HEK293 (cell line): Measurements from ENCODE around the gene TMEM229B.

Experiments used
- CTCF ChIA-PET: fragments of 350-600 bp; formaldehyde crosslinking; extraction: SDS; loops from one replicate; lab custom pipeline; 2021; ENCODE audit warnings: antibody characterized with exemption; lab: Yijun Ruan, JAX
- POLR2A ChIA-PET: fragments of 300-600 bp; formaldehyde crosslinking; extraction: SDS; loops from one replicate; lab custom pipeline; 2020; ENCODE audit warnings: antibody characterized with exemption, inconsistent platforms; lab: Yijun Ruan, JAX
- H3K27ac ChIP-seq: fragments of 200-500 bp; sonication (Bioruptor generic); 2 replicates; pipeline ENCODE4 v1.5.1; 2014; ENCODE audit warnings: low read depth, low read length, control low read depth, inconsistent platforms; ENCODE audit errors: extremely low read depth
- H3K36me3 ChIP-seq, 2 experiments: fragments of 200-500 bp in 1 of 2; sonication (Bioruptor generic) in 1 of 2; 1 replicate in 1 of 2; 2 replicates in 1 of 2; pipeline ENCODE4 v1.5.1; 2014 to 2017; ENCODE audit warnings: inconsistent platforms in 2 of 2, low read length in 2 of 2; ENCODE audit not compliant: control insufficient read depth in 2 of 2, insufficient read depth in 1 of 2
- H3K4me1 ChIP-seq: fragments of 200-500 bp; sonication (Bioruptor generic); 2 replicates; pipeline ENCODE4 v1.5.1; 2014; ENCODE audit warnings: mild to moderate bottlenecking, low read length, inconsistent platforms; ENCODE audit not compliant: control insufficient read depth, insufficient read depth
- H3K4me3 ChIP-seq: 2 replicates; pipeline ENCODE4 v1.5.1; 2011; ENCODE audit warnings: low read depth, mild to moderate bottlenecking, control low read depth, low read length, moderate library complexity
- H3K9me3 ChIP-seq: fragments of 200-500 bp; sonication (Bioruptor generic); 2 replicates; pipeline ENCODE4 v1.5.1; 2014; ENCODE audit warnings: low read depth, low read length, inconsistent platforms; ENCODE audit not compliant: control insufficient read depth, insufficient read depth
- KLF16 ChIP-seq: fragments of 450-650 bp; formaldehyde crosslinking; IDR thresholded peaks from 2 replicates; pipeline ENCODE4 v1.5.1; 2017; ENCODE audit warnings: missing biosample characterization, missing genetic modification characterization
- MYNN ChIP-seq: fragments of 450-650 bp; formaldehyde crosslinking; IDR thresholded peaks from 2 replicates; pipeline ENCODE4 v1.5.1; 2016; ENCODE audit warnings: missing biosample characterization, missing genetic modification characterization, borderline replicate concordance
- YY2 ChIP-seq: fragments of 450-650 bp; formaldehyde crosslinking; IDR thresholded peaks from 2 replicates; pipeline ENCODE4 v1.5.1; 2016; ENCODE audit warnings: missing biosample characterization, missing genetic modification characterization
- ZNF112 ChIP-seq: fragments of 450-650 bp; formaldehyde crosslinking; IDR thresholded peaks from 2 replicates; pipeline ENCODE4 v1.5.0; 2017; ENCODE audit warnings: missing biosample characterization, missing genetic modification characterization
- ZNF140 ChIP-seq: fragments of 450-650 bp; formaldehyde crosslinking; IDR thresholded peaks from 2 replicates; pipeline ENCODE4 v1.5.1; 2016; ENCODE audit warnings: missing biosample characterization, missing genetic modification characterization
- ZNF221 ChIP-seq: fragments of 450-650 bp; formaldehyde crosslinking; IDR thresholded peaks from 2 replicates; pipeline ENCODE4 v1.5.1; 2017; ENCODE audit warnings: missing biosample characterization, missing genetic modification characterization, borderline replicate concordance
- ZNF292 ChIP-seq: fragments of 450-650 bp; formaldehyde crosslinking; IDR thresholded peaks from 2 replicates; pipeline ENCODE4 v1.5.1; 2016; ENCODE audit warnings: low read depth, missing biosample characterization, missing genetic modification characterization, borderline replicate concordance
- ZNF501 ChIP-seq: fragments of 450-650 bp; formaldehyde crosslinking; IDR thresholded peaks from 2 replicates; pipeline ENCODE4 v1.5.1; 2016; ENCODE audit warnings: missing biosample characterization, missing genetic modification characterization
- ZNF514 ChIP-seq: fragments of 450-650 bp; formaldehyde crosslinking; IDR thresholded peaks from 2 replicates; pipeline ENCODE4 v1.5.1; 2016; ENCODE audit warnings: missing biosample characterization, missing genetic modification characterization
- ZNF555 ChIP-seq: fragments of 450-650 bp; formaldehyde crosslinking; conservative IDR thresholded peaks from 2 replicates; pipeline ENCODE4 v1.5.1; 2017; ENCODE audit warnings: missing biosample characterization, mild to moderate bottlenecking, missing genetic modification characterization, inconsistent platforms
- ZNF561 ChIP-seq: fragments of 450-650 bp; IDR thresholded peaks from 2 replicates; pipeline ENCODE4 v1.5.1; 2018; ENCODE audit warnings: missing biosample characterization, missing genetic modification characterization, borderline replicate concordance
- ZNF585B ChIP-seq: fragments of 450-650 bp; formaldehyde crosslinking; IDR thresholded peaks from 2 replicates; pipeline ENCODE4 v1.5.1; 2016; ENCODE audit warnings: missing biosample characterization, missing genetic modification characterization
- ZNF626 ChIP-seq: fragments of 450-650 bp; sonication (Bioruptor Pico); formaldehyde crosslinking; IDR thresholded peaks from 2 replicates; pipeline ENCODE4 v1.5.1; 2018; ENCODE audit warnings: missing biosample characterization, missing genetic modification characterization, inconsistent platforms
- TF ChIP-seq, protein P1 (sequence below): fragments of 450-650 bp; formaldehyde crosslinking; IDR thresholded peaks from 2 replicates; pipeline ENCODE4 v1.5.1; 2016; ENCODE audit warnings: missing biosample characterization, missing genetic modification characterization, low read depth
- TF ChIP-seq, protein P2 (sequence below): fragments of 450-650 bp; formaldehyde crosslinking; conservative IDR thresholded peaks from 2 replicates; pipeline ENCODE4 v1.5.1; 2016; ENCODE audit warnings: low read depth, missing biosample characterization, missing genetic modification characterization
- TF ChIP-seq, protein P3 (sequence below): sonication (generic); formaldehyde crosslinking; IDR thresholded peaks from 2 replicates; pipeline ENCODE4 v1.8.1; 2022; ENCODE audit warnings: mild to moderate bottlenecking, moderate library complexity, missing genetic modification reagents
- TF ChIP-seq, protein P4 (sequence below): fragments of 450-650 bp; formaldehyde crosslinking; IDR thresholded peaks from 2 replicates; pipeline ENCODE4 v1.5.1; 2016; ENCODE audit warnings: missing biosample characterization, missing genetic modification characterization
- TF ChIP-seq, protein P5 (sequence below): fragments of 450-650 bp; formaldehyde crosslinking; IDR thresholded peaks from 2 replicates; pipeline ENCODE4 v1.5.1; 2016; ENCODE audit warnings: missing biosample characterization, missing genetic modification characterization
- TF ChIP-seq, protein P6 (sequence below): fragments of 450-650 bp; formaldehyde crosslinking; IDR thresholded peaks from 2 replicates; pipeline ENCODE4 v1.5.1; 2016; ENCODE audit warnings: missing biosample characterization, missing genetic modification characterization

TMEM229B gene

DNA sequence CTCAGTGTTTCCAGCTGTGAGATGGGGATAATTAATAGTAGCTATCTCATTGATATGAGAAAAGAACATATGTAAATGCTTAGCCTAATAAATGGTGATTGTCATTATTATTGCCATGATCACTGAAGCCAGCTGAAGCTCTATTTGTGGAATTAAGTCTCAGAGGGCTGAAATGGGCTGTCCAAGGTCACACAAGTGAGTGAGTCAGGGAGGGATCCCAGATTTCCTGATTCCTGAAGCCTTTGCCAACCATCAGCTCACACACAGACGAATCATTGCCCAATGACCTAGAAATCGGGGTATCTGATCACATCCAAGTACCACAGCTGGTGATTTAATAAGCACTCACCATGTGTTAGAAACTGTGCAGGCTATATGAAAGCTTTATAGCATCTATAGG, 21.6 kb upstream of the TMEM229B start (continued):
- no peak for TF ChIP-seq ZNF501 (tag by site-specific recombination)
- no peak for TF ChIP-seq ZNF292 (tag by site-specific recombination)

DNA sequence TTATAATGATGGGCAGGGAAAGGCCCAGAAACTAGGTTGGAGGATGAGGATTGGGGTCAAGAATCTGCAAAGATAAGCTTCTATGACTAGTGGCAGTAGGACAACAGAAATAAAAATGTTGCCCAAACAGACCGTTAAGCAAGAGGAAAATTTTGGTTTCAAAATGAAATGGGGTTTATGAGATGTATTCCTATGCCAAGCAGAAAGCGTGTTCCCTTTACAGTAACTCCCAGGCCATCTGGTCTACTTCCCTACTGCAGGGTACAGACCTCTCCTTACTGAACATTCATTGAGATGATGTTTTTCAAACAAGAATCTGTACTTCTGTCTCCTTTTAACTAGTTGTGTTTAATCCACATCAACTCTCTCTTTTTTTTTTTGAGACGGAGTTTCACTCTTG, 20.4 kb upstream of the TMEM229B start:
- CTCF ChIA-PET: interaction anchor here (0.6 to 2.0 kb wide), 2 partner anchors 12 to 17 kb away, joined by 4 to 6 read pairs; no protein-coding TSS in a partner anchor
- Histone ChIP-seq H3K4me3 (no peak overlapping the region), H3K4me1 (no peaks in the 10 kb centered on the region), H3K27ac (no peak overlapping the region), H3K9me3 (no peaks in the 10 kb centered on the region), H3K36me3 (no peaks in the 10 kb centered on the region)
- POLR2A ChIA-PET: no interaction called here
- TF ChIP-seq ZNF561 (no peak), ZNF112 (tag by site-specific recombination) (no peak), MYNN (tag by site-specific recombination) (no peak), ZNF555 (tag by site-specific recombination) (no peak), KLF16 (tag by site-specific recombination) (no peak), ZNF221 (tag by site-specific recombination) (no peak), ZNF514 (tag by site-specific recombination) (no peak), ZNF140 (tag by site-specific recombination) (no peak), ZNF626 (no peak), YY2 (tag by site-specific recombination) (no peak), ZNF585B (tag by site-specific recombination) (no peak)
- TF ChIP-seq, protein P1, sequence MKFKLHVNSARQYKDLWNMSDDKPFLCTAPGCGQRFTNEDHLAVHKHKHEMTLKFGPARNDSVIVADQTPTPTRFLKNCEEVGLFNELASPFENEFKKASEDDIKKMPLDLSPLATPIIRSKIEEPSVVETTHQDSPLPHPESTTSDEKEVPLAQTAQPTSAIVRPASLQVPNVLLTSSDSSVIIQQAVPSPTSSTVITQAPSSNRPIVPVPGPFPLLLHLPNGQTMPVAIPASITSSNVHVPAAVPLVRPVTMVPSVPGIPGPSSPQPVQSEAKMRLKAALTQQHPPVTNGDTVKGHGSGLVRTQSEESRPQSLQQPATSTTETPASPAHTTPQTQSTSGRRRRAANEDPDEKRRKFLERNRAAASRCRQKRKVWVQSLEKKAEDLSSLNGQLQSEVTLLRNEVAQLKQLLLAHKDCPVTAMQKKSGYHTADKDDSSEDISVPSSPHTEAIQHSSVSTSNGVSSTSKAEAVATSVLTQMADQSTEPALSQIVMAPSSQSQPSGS (tag by site-specific recombination): no peak
- TF ChIP-seq, protein P2, sequence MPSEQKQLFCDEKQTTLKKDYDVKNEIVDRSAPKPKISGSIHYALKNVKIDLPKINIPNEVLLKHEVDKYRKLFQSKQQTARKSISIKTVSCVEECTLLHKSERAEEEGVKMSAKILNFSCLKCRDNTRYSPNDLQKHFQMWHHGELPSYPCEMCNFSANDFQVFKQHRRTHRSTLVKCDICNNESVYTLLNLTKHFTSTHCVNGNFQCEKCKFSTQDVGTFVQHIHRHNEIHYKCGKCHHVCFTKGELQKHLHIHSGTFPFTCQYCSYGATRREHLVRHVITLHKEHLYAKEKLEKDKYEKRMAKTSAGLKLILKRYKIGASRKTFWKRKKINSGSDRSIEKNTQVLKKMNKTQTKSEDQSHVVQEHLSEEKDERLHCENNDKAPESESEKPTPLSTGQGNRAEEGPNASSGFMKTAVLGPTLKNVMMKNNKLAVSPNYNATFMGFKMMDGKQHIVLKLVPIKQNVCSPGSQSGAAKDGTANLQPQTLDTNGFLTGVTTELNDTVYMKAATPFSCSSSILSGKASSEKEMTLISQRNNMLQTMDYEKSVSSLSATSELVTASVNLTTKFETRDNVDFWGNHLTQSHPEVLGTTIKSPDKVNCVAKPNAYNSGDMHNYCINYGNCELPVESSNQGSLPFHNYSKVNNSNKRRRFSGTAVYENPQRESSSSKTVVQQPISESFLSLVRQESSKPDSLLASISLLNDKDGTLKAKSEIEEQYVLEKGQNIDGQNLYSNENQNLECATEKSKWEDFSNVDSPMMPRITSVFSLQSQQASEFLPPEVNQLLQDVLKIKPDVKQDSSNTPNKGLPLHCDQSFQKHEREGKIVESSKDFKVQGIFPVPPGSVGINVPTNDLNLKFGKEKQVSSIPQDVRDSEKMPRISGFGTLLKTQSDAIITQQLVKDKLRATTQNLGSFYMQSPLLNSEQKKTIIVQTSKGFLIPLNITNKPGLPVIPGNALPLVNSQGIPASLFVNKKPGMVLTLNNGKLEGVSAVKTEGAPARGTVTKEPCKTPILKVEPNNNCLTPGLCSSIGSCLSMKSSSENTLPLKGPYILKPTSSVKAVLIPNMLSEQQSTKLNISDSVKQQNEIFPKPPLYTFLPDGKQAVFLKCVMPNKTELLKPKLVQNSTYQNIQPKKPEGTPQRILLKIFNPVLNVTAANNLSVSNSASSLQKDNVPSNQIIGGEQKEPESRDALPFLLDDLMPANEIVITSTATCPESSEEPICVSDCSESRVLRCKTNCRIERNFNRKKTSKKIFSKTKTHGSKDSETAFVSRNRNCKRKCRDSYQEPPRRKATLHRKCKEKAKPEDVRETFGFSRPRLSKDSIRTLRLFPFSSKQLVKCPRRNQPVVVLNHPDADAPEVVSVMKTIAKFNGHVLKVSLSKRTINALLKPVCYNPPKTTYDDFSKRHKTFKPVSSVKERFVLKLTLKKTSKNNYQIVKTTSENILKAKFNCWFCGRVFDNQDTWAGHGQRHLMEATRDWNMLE (tag by site-specific recombination): no peak
- TF ChIP-seq, protein P3, sequence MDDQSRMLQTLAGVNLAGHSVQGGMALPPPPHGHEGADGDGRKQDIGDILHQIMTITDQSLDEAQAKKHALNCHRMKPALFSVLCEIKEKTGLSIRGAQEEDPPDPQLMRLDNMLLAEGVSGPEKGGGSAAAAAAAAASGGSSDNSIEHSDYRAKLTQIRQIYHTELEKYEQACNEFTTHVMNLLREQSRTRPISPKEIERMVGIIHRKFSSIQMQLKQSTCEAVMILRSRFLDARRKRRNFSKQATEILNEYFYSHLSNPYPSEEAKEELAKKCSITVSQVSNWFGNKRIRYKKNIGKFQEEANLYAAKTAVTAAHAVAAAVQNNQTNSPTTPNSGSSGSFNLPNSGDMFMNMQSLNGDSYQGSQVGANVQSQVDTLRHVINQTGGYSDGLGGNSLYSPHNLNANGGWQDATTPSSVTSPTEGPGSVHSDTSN (CRISPR knock-in tag): no peak
- TF ChIP-seq, protein P4, sequence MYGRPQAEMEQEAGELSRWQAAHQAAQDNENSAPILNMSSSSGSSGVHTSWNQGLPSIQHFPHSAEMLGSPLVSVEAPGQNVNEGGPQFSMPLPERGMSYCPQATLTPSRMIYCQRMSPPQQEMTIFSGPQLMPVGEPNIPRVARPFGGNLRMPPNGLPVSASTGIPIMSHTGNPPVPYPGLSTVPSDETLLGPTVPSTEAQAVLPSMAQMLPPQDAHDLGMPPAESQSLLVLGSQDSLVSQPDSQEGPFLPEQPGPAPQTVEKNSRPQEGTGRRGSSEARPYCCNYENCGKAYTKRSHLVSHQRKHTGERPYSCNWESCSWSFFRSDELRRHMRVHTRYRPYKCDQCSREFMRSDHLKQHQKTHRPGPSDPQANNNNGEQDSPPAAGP (tag by site-specific recombination): no peak
- TF ChIP-seq, protein P5, sequence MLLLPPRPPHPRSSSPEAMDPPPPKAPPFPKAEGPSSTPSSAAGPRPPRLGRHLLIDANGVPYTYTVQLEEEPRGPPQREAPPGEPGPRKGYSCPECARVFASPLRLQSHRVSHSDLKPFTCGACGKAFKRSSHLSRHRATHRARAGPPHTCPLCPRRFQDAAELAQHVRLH (tag by site-specific recombination): no peak
- TF ChIP-seq, protein P6, sequence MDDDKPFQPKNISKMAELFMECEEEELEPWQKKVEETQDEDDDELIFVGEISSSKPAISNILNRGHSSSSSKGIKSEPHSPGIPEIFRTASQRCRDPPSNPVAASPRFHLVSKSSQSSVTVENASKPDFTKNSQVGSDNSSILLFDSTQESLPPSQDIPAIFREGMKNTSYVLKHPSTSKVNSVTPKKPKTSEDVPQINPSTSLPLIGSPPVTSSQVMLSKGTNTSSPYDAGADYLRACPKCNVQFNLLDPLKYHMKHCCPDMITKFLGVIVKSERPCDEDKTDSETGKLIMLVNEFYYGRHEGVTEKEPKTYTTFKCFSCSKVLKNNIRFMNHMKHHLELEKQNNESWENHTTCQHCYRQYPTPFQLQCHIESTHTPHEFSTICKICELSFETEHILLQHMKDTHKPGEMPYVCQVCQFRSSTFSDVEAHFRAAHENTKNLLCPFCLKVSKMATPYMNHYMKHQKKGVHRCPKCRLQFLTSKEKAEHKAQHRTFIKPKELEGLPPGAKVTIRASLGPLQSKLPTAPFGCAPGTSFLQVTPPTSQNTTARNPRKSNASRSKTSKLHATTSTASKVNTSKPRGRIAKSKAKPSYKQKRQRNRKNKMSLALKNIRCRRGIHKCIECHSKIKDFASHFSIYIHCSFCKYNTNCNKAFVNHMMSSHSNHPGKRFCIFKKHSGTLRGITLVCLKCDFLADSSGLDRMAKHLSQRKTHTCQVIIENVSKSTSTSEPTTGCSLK (tag by site-specific recombination): no peak
